ENCODE data around the gene NDUFA12. TPM values are rescaled to one million over a fixed set of nuclear protein-coding genes. Genes with fewer than 3 reads are reported as not detected.
A peak's percentile ranks its signal among the peaks of the same experiment; 100 is the strongest.

The NDUFA12 gene
- total RNA-seq, 2 experiments from 2014 or later: 143 to 148 TPM

DNA sequence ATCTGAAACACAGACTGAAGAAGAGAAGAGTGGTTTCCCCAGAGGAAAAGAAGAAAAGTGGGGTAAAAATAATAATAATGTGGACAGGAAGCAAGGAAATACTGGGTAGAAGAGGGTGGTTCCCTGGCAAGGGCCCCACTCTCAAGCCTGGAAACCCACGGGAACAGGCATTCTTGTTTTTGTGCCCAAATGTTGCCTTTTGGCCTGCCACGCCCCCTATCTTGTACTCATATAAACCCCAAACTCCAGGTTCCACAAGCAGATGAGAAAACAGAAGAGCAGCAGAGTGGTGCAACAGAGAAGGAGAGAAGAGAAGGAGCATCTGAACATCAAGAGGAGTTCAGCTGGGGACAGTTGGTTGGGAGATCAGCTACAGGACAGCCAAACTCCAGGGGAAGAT is 51.2 kb downstream of the NDUFA12 start:
- H3K36me3 Mint-ChIP-seq: no peaks in the 10 kb centered on the region
- no peak overlapping the region for H3K27ac Mint-ChIP-seq
- H3K4me3 Mint-ChIP-seq: no peak overlapping the region
- CTCF ChIA-PET: no interaction called here
- ATAC-seq: no peak
- H3K27me3 Mint-ChIP-seq: peaks cover 40% of the 10 kb centered on the region
- peaks cover 2% of the 10 kb centered on the region for H3K4me1 Mint-ChIP-seq
- no peak for DNase-seq
- H3K9me3 Mint-ChIP-seq (ENCODE audit: low read depth): no peaks in the 10 kb centered on the region

DNA sequence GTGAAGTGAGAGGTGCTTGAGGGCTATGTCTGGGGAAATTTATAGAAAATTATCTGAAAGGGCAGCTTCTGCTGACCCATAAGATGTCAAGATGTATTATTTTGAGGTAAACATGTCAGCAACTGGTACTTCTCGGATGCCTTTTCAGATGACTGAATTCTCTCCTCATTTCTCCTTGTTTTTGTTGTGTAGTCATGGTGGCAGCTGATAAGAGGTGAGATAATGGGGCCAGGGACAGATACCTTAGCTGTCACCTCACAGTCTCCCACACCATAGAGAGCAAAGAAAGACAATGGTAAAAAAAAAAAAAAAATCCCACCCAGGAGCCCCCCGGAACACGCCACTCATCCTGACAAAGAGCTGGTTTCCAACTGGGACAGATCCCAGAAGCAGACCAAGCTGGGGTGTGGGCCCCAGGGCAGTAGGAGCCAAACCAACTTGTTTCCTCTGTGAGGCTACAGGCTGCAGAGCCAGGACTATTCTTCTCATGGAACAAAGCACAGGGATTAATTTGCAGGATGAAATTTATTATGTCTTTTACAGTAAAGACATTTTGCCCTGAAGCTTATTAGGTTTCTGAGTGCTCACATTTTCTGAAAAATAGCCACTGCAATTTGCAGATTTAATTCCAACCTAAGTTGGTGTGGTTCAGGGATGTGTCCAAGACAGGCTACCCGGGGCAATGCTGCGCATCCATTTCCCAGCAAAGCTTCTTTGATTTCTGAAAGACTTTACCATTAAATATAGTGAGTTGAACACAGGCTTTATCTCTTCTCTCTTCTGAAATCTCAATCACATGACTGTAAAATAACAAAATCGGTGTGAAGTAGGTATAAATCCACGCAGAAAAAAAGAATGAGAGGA is 52.2 kb downstream of the NDUFA12 start:
- peaks cover 2% of the 10 kb centered on the region for H3K4me1 Mint-ChIP-seq
- ATAC-seq (no peak), DNase-seq (no peak)
- H3K4me3 Mint-ChIP-seq: no peak overlapping the region
- H3K27me3 Mint-ChIP-seq: peaks cover 38% of the 10 kb centered on the region
- H3K9me3 Mint-ChIP-seq (ENCODE audit: low read depth): no peaks in the 10 kb centered on the region
- H3K36me3 Mint-ChIP-seq: peaks cover 2% of the 10 kb centered on the region
- CTCF ChIA-PET: interaction anchor here (0.8 kb wide), 1 partner anchor 551 kb away, joined by 3 read pairs; no protein-coding TSS in a partner anchor
- H3K27ac Mint-ChIP-seq: no peak overlapping the region

DNA sequence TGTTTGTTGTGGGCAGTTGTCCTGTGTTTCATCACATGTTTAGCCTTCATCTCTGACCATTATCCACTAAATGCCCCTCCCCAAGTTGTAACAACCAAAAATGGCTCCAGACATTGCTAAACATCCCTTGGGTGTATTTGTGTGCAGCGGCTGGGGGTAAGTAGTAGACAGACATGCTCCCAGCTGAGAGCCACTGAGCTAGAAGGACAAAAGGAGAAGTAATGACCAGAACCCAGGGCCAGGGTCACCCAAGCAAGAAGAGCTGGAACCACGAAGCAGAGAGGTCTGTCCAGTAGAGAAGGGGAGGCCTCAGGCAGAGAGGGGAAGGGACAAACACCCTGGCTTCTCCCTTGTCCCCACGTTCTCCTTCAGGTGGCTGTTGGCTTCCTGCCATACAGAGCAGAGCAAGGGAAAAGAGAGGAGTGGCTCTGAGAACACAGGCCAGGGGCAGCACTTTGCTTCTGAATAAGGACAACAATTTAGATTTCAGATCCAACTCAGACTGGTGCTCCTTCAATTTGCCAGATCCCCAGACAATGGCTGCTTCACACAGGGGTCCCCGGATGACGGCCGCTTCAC is 55.2 kb downstream of the NDUFA12 start:
- Mint-ChIP-seq H3K4me1 (peaks cover 14% of the 10 kb centered on the region), H3K27ac (no peak overlapping the region), H3K36me3 (peaks cover 21% of the 10 kb centered on the region), H3K4me3 (no peak overlapping the region), H3K27me3 (peaks cover 19% of the 10 kb centered on the region), H3K9me3 (ENCODE audit: low read depth) (peaks cover 13% of the 10 kb centered on the region)
- CTCF ChIA-PET: no interaction called here
- no peak for DNase-seq
- ATAC-seq: no peak

DNA sequence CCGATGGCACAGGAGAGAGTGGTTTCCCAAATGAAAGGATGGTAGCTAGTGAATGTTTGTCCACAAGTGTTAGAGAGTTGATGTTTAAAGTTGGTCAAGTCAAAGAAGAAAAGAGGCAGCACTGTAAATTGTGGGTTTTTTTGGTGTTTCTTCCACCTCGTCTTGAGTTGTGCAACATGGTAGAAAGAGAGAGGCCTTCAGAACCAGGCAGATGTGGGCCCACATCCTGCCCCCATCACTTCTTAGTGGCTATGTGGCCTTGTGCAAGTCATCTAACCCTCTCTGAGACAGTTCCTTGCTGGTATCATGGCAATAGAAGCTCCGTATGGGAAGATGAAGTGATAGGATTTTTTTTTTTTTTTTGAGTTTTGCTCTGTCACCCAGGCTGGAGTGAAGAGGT is 60.8 kb downstream of the NDUFA12 start:
- CTCF ChIA-PET: interaction anchor here (1.1 to 1.2 kb wide), 2 partner anchors 9 to 60 kb away, joined by 3 read pairs; partner anchors contain the start of gene NDUFA12

DNA sequence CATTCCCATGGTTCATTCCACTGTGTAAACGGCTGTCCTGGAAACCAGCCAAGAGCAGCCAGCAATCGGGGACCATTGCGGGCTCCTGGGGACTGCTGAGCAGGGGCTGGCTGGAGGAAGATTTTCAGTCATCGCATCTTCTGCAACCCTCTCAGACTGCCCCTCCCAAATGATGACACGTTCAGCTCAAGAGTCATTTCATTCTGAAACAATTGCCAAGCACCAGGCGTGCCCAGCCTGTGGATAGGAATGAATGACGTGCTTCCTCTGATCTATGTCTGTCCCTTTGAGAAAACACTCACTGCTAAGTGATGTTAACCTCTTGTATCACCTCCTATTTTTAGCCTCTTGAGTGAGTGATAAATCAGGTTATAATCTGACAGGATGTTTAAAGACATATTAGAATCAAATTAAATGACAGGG is 62.0 kb downstream of the NDUFA12 start:
- CTCF ChIA-PET: interaction anchor here (1.1 to 1.2 kb wide), 2 partner anchors 49 to 62 kb away, joined by 3 to 4 read pairs; partner anchors contain the start of gene NDUFA12
- peaks cover 13% of the 10 kb centered on the region for H3K9me3 Mint-ChIP-seq (ENCODE audit: low read depth)
- peak overlapping the region; percentile 92 for H3K27ac Mint-ChIP-seq
- H3K36me3 Mint-ChIP-seq: peaks cover 26% of the 10 kb centered on the region
- peaks cover 54% of the 10 kb centered on the region for H3K4me1 Mint-ChIP-seq
- DNase-seq (peak; percentile 86), ATAC-seq (peak; percentile 83)
- H3K27me3 Mint-ChIP-seq: peaks cover 3% of the 10 kb centered on the region
- H3K4me3 Mint-ChIP-seq: no peak overlapping the region

More for the DNA sequence above, 60.8 kb downstream of the NDUFA12 start:
- peaks cover 8% of the 10 kb centered on the region for H3K27me3 Mint-ChIP-seq
- H3K9me3 Mint-ChIP-seq (ENCODE audit: low read depth): peaks cover 13% of the 10 kb centered on the region
- peak; percentile 37 for ATAC-seq
- DNase-seq: peak; percentile 80
- H3K4me3 Mint-ChIP-seq: peak overlapping the region; percentile 29
- H3K36me3 Mint-ChIP-seq: peaks cover 28% of the 10 kb centered on the region
- H3K4me1 Mint-ChIP-seq: peaks cover 54% of the 10 kb centered on the region
- H3K27ac Mint-ChIP-seq: peak overlapping the region; percentile 92

DNA sequence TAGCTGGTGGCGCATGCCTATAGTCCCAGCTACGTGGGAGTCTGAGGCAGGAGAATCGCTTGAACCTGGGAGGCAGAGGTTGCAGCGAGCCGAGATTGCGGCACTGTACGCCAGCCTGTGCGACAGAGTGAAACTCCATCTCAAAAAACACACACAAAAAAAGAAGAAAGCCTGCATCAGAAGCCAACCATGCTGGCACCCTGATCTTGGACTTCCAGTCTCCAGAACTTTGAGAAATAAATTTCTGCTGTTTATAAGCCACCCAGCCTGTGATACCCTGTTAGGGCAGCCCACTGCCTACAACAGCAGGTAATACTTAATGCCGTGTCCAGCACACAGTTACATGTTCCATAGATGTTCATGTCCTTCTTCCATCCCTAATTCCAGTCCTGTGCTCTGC is 62.7 kb downstream of the NDUFA12 start:
- Mint-ChIP-seq H3K4me1 (peaks cover 54% of the 10 kb centered on the region), H3K4me3 (no peak overlapping the region), H3K36me3 (peaks cover 22% of the 10 kb centered on the region), H3K27ac (peak overlapping the region; percentile 92), H3K27me3 (no peaks in the 10 kb centered on the region), H3K9me3 (ENCODE audit: low read depth) (peaks cover 11% of the 10 kb centered on the region)
- no peak for ATAC-seq
- no peak for DNase-seq
- CTCF ChIA-PET: interaction anchor here (1.1 to 1.2 kb wide), 2 partner anchors 50 to 63 kb away, joined by 3 to 4 read pairs; partner anchors contain the start of gene NDUFA12

DNA sequence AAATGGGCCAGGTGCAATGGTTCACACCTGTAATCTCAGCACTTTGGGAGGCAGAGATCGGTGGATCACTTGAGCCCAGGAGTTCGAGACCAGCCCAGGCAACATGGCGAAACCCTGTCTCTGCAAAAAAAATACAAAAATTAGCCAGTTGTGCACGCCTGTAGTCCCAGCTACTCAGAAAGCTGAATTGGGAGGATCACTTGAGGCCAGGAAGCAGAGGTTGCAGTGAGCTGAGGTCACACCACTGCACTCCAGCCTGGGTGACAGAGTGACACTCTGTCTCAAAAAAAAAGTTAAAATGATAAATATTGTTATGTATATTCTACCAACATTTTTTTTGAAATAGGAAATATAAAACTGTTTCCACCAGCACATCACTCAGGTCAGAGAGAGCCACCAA is 64.9 kb downstream of the NDUFA12 start:
- peaks cover 2% of the 10 kb centered on the region for H3K9me3 Mint-ChIP-seq (ENCODE audit: low read depth)
- H3K36me3 Mint-ChIP-seq: peaks cover 9% of the 10 kb centered on the region
- peak; percentile 50 for DNase-seq
- no peak overlapping the region for H3K4me3 Mint-ChIP-seq
- peaks cover 42% of the 10 kb centered on the region for H3K4me1 Mint-ChIP-seq
- H3K27me3 Mint-ChIP-seq: no peaks in the 10 kb centered on the region
- CTCF ChIA-PET: interaction anchor here (1.3 kb wide), 1 partner anchor 65 kb away, joined by 3 read pairs; the partner anchor contains the start of gene NDUFA12
- ATAC-seq: no peak
- H3K27ac Mint-ChIP-seq: peak overlapping the region; percentile 54

DNA sequence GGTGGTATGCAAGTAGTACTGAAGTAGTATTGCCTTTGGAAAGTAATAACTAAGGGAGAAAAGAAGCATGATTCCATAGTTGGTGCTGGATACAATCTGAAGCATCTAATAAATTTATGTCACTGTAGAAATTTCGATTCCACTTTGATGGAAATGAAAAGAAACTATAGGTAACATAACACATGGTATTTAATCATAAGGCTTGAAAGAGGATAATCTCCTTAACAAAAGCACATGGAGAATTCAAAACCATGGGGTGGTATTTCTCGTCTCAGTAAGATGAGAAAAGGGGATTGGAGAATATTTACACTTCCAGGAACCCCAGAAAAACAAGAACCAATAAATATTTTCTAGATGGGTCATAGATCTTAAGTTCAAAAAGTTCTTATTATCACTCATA is 72.7 kb downstream of the NDUFA12 start:
- Mint-ChIP-seq H3K27me3 (peaks cover 5% of the 10 kb centered on the region), H3K4me3 (no peak overlapping the region), H3K27ac (no peak overlapping the region), H3K36me3 (no peaks in the 10 kb centered on the region), H3K9me3 (ENCODE audit: low read depth) (no peaks in the 10 kb centered on the region), H3K4me1 (no peaks in the 10 kb centered on the region)
- ATAC-seq (no peak), DNase-seq (no peak)
- CTCF ChIA-PET: no interaction called here

DNA sequence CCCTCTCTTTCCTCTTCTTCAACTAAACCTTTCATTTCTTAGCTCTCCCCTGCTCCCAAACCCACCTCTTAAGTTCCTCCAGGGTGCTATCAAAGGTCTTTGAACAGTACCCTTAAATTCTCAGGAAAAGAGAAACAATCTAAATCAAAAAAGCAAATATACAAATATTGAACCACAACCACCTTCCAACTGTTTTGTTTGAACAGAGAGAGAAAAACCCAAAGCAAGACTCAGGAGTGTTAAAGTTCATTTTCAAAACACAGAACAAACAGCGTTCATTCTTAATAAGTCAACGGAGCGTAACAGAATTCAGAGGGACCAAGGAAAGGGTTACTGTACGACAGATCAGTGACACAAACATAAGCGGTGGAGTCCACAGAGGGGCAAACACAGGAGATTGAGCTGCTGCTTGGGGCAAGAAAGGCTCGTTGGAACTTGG is 73.3 kb downstream of the NDUFA12 start:
- CTCF ChIA-PET: no interaction called here
- ATAC-seq (no peak), DNase-seq (no peak)
- H3K36me3 Mint-ChIP-seq: no peaks in the 10 kb centered on the region
- H3K4me3 Mint-ChIP-seq: no peak overlapping the region
- H3K4me1 Mint-ChIP-seq: no peaks in the 10 kb centered on the region
- H3K9me3 Mint-ChIP-seq (ENCODE audit: low read depth): no peaks in the 10 kb centered on the region
- no peak overlapping the region for H3K27ac Mint-ChIP-seq
- peaks cover 5% of the 10 kb centered on the region for H3K27me3 Mint-ChIP-seq

DNA sequence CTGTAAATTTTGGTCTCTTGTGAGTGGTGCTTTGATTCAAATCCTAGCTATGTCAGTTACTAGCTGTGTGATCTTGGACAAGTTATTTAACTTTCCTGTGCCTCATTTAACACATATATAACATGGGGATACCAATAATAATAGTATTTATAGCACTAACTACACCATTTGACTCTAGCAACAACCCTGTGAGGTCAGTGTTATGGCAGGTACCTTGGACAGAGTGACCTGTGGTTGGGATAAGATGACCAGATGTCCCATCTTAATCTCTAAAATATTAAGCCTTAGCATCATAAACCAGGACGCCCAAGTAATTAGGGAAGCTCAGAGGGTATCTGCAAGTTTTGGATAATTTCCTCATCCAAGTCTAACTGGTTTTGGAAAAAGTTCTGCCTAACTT is 73.7 kb downstream of the NDUFA12 start:
- peaks cover 5% of the 10 kb centered on the region for H3K27me3 Mint-ChIP-seq
- no peaks in the 10 kb centered on the region for H3K4me1 Mint-ChIP-seq
- no peaks in the 10 kb centered on the region for H3K9me3 Mint-ChIP-seq (ENCODE audit: low read depth)
- CTCF ChIA-PET: no interaction called here
- no peak overlapping the region for H3K4me3 Mint-ChIP-seq
- DNase-seq (no peak), ATAC-seq (no peak)
- no peak overlapping the region for H3K27ac Mint-ChIP-seq
- H3K36me3 Mint-ChIP-seq: no peaks in the 10 kb centered on the region

DNA sequence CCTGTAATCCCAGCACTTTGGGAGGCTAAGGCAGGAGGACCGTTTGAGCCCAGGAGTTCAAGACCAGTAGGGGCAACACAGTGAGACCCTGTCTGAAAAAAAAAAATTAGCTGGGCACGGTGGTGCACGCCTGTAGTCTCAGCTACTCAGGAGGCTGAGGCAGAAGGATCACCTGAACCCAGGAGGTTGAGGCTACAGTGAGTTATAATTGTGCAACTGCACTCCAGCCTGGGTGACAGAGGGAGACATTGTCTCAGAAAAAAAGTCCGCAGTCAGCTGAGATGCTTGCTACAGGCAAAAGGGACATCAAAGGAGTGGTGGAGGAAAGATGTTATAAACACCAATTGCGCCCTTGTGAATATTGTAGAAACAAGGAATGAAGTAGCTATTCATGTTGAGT is 77.8 kb downstream of the NDUFA12 start:
- Mint-ChIP-seq H3K9me3 (ENCODE audit: low read depth) (no peaks in the 10 kb centered on the region), H3K4me1 (no peaks in the 10 kb centered on the region), H3K27ac (no peak overlapping the region), H3K27me3 (peaks cover 5% of the 10 kb centered on the region), H3K36me3 (no peaks in the 10 kb centered on the region), H3K4me3 (no peak overlapping the region)
- ATAC-seq (no peak), DNase-seq (no peak)
- CTCF ChIA-PET: no interaction called here

DNA sequence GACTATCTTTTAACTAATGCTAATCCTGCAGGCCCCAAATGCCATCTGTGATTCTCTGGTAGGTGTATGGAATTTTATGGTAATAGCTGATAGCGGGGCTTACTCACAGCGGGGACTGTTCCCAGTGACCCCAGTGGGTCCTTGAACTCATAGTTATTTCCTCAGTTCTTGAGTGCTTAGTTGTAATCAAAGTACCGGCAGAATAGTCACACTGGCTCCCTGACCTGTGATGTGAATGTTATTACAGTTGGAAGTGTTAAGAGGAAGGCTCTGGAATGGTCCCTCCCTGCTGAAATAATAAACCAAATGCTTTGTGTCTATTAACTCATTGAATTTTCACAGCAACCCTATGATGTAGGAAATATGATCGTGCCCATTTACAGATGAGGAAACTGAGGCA is 78.3 kb downstream of the NDUFA12 start:
- no peak overlapping the region for H3K4me3 Mint-ChIP-seq
- H3K36me3 Mint-ChIP-seq: no peaks in the 10 kb centered on the region
- no peak for ATAC-seq
- H3K27me3 Mint-ChIP-seq: peaks cover 2% of the 10 kb centered on the region
- no peaks in the 10 kb centered on the region for H3K9me3 Mint-ChIP-seq (ENCODE audit: low read depth)
- H3K4me1 Mint-ChIP-seq: no peaks in the 10 kb centered on the region
- CTCF ChIA-PET: no interaction called here
- H3K27ac Mint-ChIP-seq: no peak overlapping the region
- no peak for DNase-seq

DNA sequence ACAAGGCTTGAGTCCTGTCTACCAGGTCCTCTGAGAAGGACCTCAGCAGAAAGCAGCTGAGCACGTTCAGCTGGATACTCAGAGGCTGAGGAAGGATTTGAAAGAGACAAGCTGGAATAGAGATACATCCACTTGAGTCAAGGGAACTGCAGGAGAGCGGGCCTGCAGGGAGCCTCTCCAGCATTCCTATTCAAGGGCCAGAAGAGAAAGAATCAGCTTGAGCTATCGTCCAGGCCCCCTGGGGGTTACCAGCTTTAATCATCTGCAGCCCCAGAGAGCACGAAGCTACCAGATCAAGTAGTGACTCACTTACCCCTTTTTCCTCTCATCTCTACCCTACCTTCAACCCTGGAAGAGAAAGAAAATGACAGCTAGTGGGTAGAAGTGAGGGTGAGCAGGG is 80.9 kb downstream of the NDUFA12 start:
- no peak overlapping the region for H3K4me3 Mint-ChIP-seq
- H3K27me3 Mint-ChIP-seq: no peaks in the 10 kb centered on the region
- no peak for ATAC-seq
- DNase-seq: no peak
- H3K27ac Mint-ChIP-seq: no peak overlapping the region
- H3K36me3 Mint-ChIP-seq: no peaks in the 10 kb centered on the region
- H3K9me3 Mint-ChIP-seq (ENCODE audit: low read depth): no peaks in the 10 kb centered on the region
- CTCF ChIA-PET: interaction anchor here (1.2 kb wide), 1 partner anchor 17 kb away, joined by 3 read pairs; no protein-coding TSS in a partner anchor
- no peaks in the 10 kb centered on the region for H3K4me1 Mint-ChIP-seq

Data from activated CD8-positive, alpha-beta memory T cell treated with anti-CD3 and anti-CD28 coated beads, Interleukin-2, amount 10 ng/mL, durations not matched to agents 7 days and 5 days (primary cell).